Retinal pigment epithelial cell (primary cell): ENCODE data around the gene SRF.

ENCODE experiments used
- DNase-seq: peaks from one replicate; pipeline ENCODE4 v3.0.0-alpha.2; 2010; ENCODE audit warnings: low read depth
- H3K4me3 ChIP-seq: 2 replicates; pipeline ENCODE4 v1.5.1; 2011; ENCODE audit warnings: mild to moderate bottlenecking, low read length, control low read depth, moderate library complexity
- CTCF ChIP-seq: conservative IDR thresholded peaks from 2 replicates; pipeline ENCODE4 v1.5.1; 2011; ENCODE audit warnings: low read depth, low read length, control low read depth, inconsistent platforms

SRF gene

GRCh38 chr6:43183441-43183840, 12.4 kb downstream of the SRF start:
- no peak overlapping the region for H3K4me3 ChIP-seq
- no peak for TF ChIP-seq CTCF
- no peak for DNase-seq

GRCh38 chr6:43184268-43184985, 13.4 kb downstream of the SRF start:
- no peak overlapping the region for H3K4me3 ChIP-seq
- TF ChIP-seq CTCF = no peak

GRCh38 chr6:43185391-43185985, 14.4 kb downstream of the SRF start:
- H3K4me3 ChIP-seq = no peak overlapping the region
- DNase-seq = no peak
- no peak for TF ChIP-seq CTCF

More at GRCh38 chr6:43184268-43184985, 13.4 kb downstream of the SRF start:
- DNase-seq = no peak

GRCh38 chr6:43186019-43186418, 14.9 kb downstream of the SRF start:
- H3K4me3 ChIP-seq = no peak overlapping the region
- no peak for TF ChIP-seq CTCF
- no peak for DNase-seq

GRCh38 chr6:43186706-43187105, 15.6 kb downstream of the SRF start:
- TF ChIP-seq CTCF = no peak
- DNase-seq = no peak
- H3K4me3 ChIP-seq = no peak overlapping the region

GRCh38 chr6:43187821-43188220, 16.8 kb downstream of the SRF start:
- no peak overlapping the region for H3K4me3 ChIP-seq
- no peak for DNase-seq
- TF ChIP-seq CTCF = no peak

GRCh38 chr6:43188426-43188825, 17.4 kb downstream of the SRF start:
- no peak for TF ChIP-seq CTCF
- no peak overlapping the region for H3K4me3 ChIP-seq
- no peak for DNase-seq
